HepG2 (cell line): ENCODE measurements around the gene NWD2. TPM values are rescaled to one million over a fixed set of nuclear protein-coding genes. Genes with fewer than 3 reads are reported as not detected.

Source experiments
- ATAC-seq: fragments of 200-7000 bp; cut with Tn5 transposase; 3 replicates; pipeline ENCODE4 v1.9.1; 2020; ENCODE audit warnings: mild to moderate bottlenecking, moderate library complexity
- BruUV-seq: library from RNA; stranded (reverse); fragments of 400-500 nt; replicated peaks from 2 replicates; lab custom pipeline; 2021; lab: Mats Ljungman, UMichigan
- CTCF ChIA-PET: fragments of 300-600 bp; formaldehyde crosslinking; extraction: SDS; loops from one replicate; lab custom pipeline; 2021; ENCODE audit warnings: low total read pairs, inconsistent platforms, low intra/inter-chr PET ratio; lab: Yijun Ruan, JAX
- POLR2A ChIA-PET: fragments of 350-600 bp; sonication (Branson Sonifier 250); formaldehyde crosslinking; loops from one replicate; lab custom pipeline; 2020; ENCODE audit warnings: antibody characterized with exemption, inconsistent platforms; lab: Yijun Ruan, JAX
- DNase-seq: peaks from one replicate; pipeline ENCODE4 v3.0.0-alpha.2; 2015; ENCODE audit warnings: low spot score
- FAIRE-seq: peaks from 3 replicates; lab custom pipeline; 2011; peaks lifted over from hg19 to GRCh38; lab: Jason Lieb, UNC
- H2AFZ ChIP-seq: one replicate; pipeline ENCODE4 v1.6.1; 2011; ENCODE audit warnings: low read length, inconsistent platforms
- H3K27ac ChIP-seq: fragments of 300-600 bp; 3 replicates; pipeline ENCODE4 v1.8.0; 2011; ENCODE audit warnings: mixed run types, mild to moderate bottlenecking, mixed read lengths, low read length, inconsistent platforms; ENCODE audit not compliant: insufficient read depth; ENCODE audit errors: extremely low read length
- H3K27me3 ChIP-seq, 2 experiments: fragments of 200-600 bp in 1 of 2; 2 replicates in 1 of 2; 3 replicates in 1 of 2; pipeline versions ENCODE4 v1.6.0 to v1.8.0; 2011; ENCODE audit warnings: low read length in 2 of 2, mild to moderate bottlenecking in 2 of 2, moderate library complexity in 2 of 2, inconsistent platforms in 1 of 2; ENCODE audit not compliant: insufficient read depth in 2 of 2, control insufficient read depth in 1 of 2
- H3K36me3 ChIP-seq, 2 experiments: fragments of 200-600 bp in 1 of 2; replicated peaks in 1 of 2; 2 replicates in 1 of 2; 3 replicates in 1 of 2; pipeline versions ENCODE4 v1.5.1 to v1.8.0; 2011; ENCODE audit warnings: low read length in 2 of 2, inconsistent platforms in 1 of 2; ENCODE audit not compliant: insufficient read depth in 2 of 2, control insufficient read depth in 1 of 2
- H3K4me1 ChIP-seq: 2 replicates; pipeline ENCODE4 v1.5.1; 2012; ENCODE audit warnings: low read length, inconsistent platforms; ENCODE audit not compliant: insufficient read depth
- H3K4me2 ChIP-seq: 2 replicates; pipeline ENCODE4 v1.6.0; 2011; ENCODE audit warnings: low read depth, low read length, inconsistent platforms
- H3K4me3 ChIP-seq, 3 experiments: fragments of 200-600 bp in 1 of 3; sonication (generic), shearing (Covaris generic) in 1 of 3; replicated peaks in 1 of 3; 2 replicates each; pipeline ENCODE4 v1.5.1; 2011 to 2016; ENCODE audit warnings: low read length in 3 of 3, inconsistent platforms in 2 of 3, low read depth in 2 of 3, mild to moderate bottlenecking in 2 of 3, control low read depth in 1 of 3, mixed read lengths in 1 of 3; ENCODE audit not compliant: insufficient read depth in 1 of 3
- H3K79me2 ChIP-seq: one replicate; pipeline ENCODE4 v1.6.1; 2011; ENCODE audit warnings: low read length, inconsistent platforms; ENCODE audit not compliant: insufficient read depth
- H3K9ac ChIP-seq: 2 replicates; pipeline ENCODE4 v1.6.0; 2011; ENCODE audit warnings: mild to moderate bottlenecking, low read depth, low read length, inconsistent platforms; ENCODE audit not compliant: insufficient read depth
- H3K9me3 ChIP-seq: 2 replicates; pipeline ENCODE4 v1.5.1; 2012; ENCODE audit warnings: mild to moderate bottlenecking, low read length
- H4K20me1 ChIP-seq: 2 replicates; pipeline ENCODE4 v1.6.0; 2011; ENCODE audit warnings: inconsistent platforms, mild to moderate bottlenecking, low read length, moderate library complexity; ENCODE audit not compliant: insufficient read depth
- CBX5 ChIP-seq: sonication (generic); formaldehyde crosslinking; IDR thresholded peaks from 2 replicates; pipeline ENCODE4 v1.4.0; 2020; ENCODE audit warnings: missing genetic modification reagents, borderline replicate concordance
- MZF1 ChIP-seq: sonication (generic); formaldehyde crosslinking; IDR thresholded peaks from 2 replicates; pipeline ENCODE4 v1.8.1; 2023; ENCODE audit warnings: mild to moderate bottlenecking, missing genetic modification reagents, borderline replicate concordance
- POLR2AphosphoS2 ChIP-seq: IDR thresholded peaks from 2 replicates; pipeline ENCODE4 v1.6.1; 2011; ENCODE audit warnings: low read depth, low read length, improper control_type of control experiment
- REL ChIP-seq: sonication (generic); formaldehyde crosslinking; conservative IDR thresholded peaks from 2 replicates; pipeline ENCODE4 v1.8.0; 2022; ENCODE audit warnings: mild to moderate bottlenecking, missing genetic modification reagents, moderate library complexity
- TMF1 ChIP-seq: sonication (generic); formaldehyde crosslinking; IDR thresholded peaks from 2 replicates; pipeline ENCODE4 v1.8.1; 2022; ENCODE audit warnings: low read depth, missing genetic modification reagents
- ZBTB3 ChIP-seq: sonication (generic); formaldehyde crosslinking; IDR thresholded peaks from 2 replicates; pipeline ENCODE4 v1.4.0; 2020; ENCODE audit warnings: low read depth, mild to moderate bottlenecking, moderate library complexity, missing genetic modification reagents, borderline replicate concordance
- ZNF20 ChIP-seq: sonication (generic); formaldehyde crosslinking; IDR thresholded peaks from 2 replicates; pipeline ENCODE4 v1.4.0; 2020; ENCODE audit warnings: mild to moderate bottlenecking, moderate library complexity, missing genetic modification reagents
- WGBS: methylation state at CpG from one replicate; pipeline ENCODE4 v1.1.6; 2017; ENCODE audit warnings: low lambda C conversion rate; 5-methylcytosine and 5-hydroxymethylcytosine counted together
- in situ Hi-C: cut with HindIII; loops from 2 replicates; pipeline ENCODE4 v1.10.0; 2017; ENCODE audit warnings: low pct_unique_long_range_greater_than_20kb; ENCODE audit not compliant: extremely low pct_ligation_motif_present
- intact Hi-C: fragments of 100-400 bp; cut with micrococcal nuclease; formaldehyde crosslinking; loops from one replicate; pipeline ENCODE4 v1.10.0; 2022; ENCODE audit not compliant: unreplicated experiment
- polyA plus RNA-seq, 8 experiments: library from polyadenylated mRNA; depleted of rRNA in 3 of 8; stranded (reverse) in 7 of 8; unstranded in 1 of 8; fragments of >200 nt; fragmentation: Illumina TruSeq in 4 of 8; extraction: Trizol in 4 of 8; gene quantifications; 2 replicates each; pipeline versions ENCODE4 v1.2.1 to v1.2.3, GENCODE V29; 2011 to 2016; ENCODE audit warnings: low read depth in 4 of 8, missing spikeins in 1 of 8, mixed read lengths in 1 of 8; ENCODE audit not compliant: insufficient read depth in 1 of 8
- total RNA-seq, 5 experiments: library from RNA; depleted of rRNA; stranded (reverse); fragments of >200 nt; fragmentation: Illumina TruSeq; extraction: Trizol; gene quantifications; 2 replicates each; pipeline ENCODE4 v1.2.3, GENCODE V29; 2016; ENCODE audit warnings: low read depth in 1 of 5
- TF ChIP-seq, protein P1 (sequence below): sonication (generic); formaldehyde crosslinking; IDR thresholded peaks from one replicate; pipeline ENCODE4 v1.5.1; 2020; ENCODE audit warnings: mild to moderate bottlenecking, missing genetic modification reagents; ENCODE audit errors: not compliant biosample characterization
- TF ChIP-seq, protein P2 (sequence below): fragments of 450-650 bp; IDR thresholded peaks from 2 replicates; pipeline ENCODE4 v1.6.1; 2017
- TF ChIP-seq, protein P3 (sequence below), 2 experiments: sonication (generic) in 1 of 2; formaldehyde crosslinking in 1 of 2; IDR thresholded peaks; 2 replicates each; pipeline versions ENCODE4 v1.5.1 to v1.6.1; 2011 to 2020; ENCODE audit warnings: borderline replicate concordance in 1 of 2, low read depth in 1 of 2, low read length in 1 of 2, mild to moderate bottlenecking in 1 of 2, missing genetic modification reagents in 1 of 2, moderate library complexity in 1 of 2

The NWD2 gene
- total and polyA plus RNA-seq, 2 of the 13 experiments (the other 11 are each of a cell fraction or from before 2014, with no cell fraction given): not detected

DNA sequence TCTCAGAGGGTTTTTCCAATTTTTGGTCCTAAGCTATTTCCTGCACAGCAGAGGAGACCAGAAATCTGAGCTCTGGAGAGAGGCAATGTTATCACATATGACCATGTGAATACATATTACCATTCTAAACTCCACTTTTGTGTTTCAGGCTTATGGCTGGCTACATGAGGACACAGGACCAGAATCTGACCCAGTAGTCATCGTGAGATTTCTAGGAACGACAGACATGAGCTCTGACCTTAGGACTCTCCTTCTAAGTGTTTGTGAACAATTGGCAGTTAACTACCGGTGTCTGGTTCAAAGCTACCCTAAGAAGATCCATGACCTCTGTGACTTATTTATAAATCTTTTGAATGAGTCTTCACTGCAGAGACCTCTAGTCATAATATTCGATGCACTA, 198.6 kb downstream of the NWD2 start:
- in situ Hi-C loops: no loop called here
- Histone ChIP-seq H3K27ac (no peak overlapping the region), H3K27me3 (no peaks in the 10 kb centered on the region; a peak in 1 of 5 replicates), H3K79me2 (no peaks in the 10 kb centered on the region), H4K20me1 (no peaks in the 10 kb centered on the region), H3K36me3 (no peaks in the 10 kb centered on the region), H3K9me3 (no peaks in the 10 kb centered on the region), H3K9ac (no peak overlapping the region), H3K4me1 (peaks cover 34% of the 10 kb centered on the region), H3K4me3 (no peak overlapping the region), H3K4me2 (no peak overlapping the region), H2AFZ (no peak overlapping the region)
- no peak for ATAC-seq
- POLR2A ChIA-PET: interaction anchor here (1.1 to 2.0 kb wide), 2 partner anchors 10 to 17 kb away, joined by 4 to 5 read pairs; a partner anchor contains a TSS
- no TSS peak for BruUV-seq
- FAIRE-seq: no peak
- CTCF ChIA-PET: no interaction called here
- intact Hi-C loops: no loop called here
- 0% methylated on average over 4 of the region's 4 CpGs for WGBS
- DNase-seq: no peak
- TF ChIP-seq MZF1 (CRISPR knock-in tag): no peak
- TF ChIP-seq, protein P1, sequence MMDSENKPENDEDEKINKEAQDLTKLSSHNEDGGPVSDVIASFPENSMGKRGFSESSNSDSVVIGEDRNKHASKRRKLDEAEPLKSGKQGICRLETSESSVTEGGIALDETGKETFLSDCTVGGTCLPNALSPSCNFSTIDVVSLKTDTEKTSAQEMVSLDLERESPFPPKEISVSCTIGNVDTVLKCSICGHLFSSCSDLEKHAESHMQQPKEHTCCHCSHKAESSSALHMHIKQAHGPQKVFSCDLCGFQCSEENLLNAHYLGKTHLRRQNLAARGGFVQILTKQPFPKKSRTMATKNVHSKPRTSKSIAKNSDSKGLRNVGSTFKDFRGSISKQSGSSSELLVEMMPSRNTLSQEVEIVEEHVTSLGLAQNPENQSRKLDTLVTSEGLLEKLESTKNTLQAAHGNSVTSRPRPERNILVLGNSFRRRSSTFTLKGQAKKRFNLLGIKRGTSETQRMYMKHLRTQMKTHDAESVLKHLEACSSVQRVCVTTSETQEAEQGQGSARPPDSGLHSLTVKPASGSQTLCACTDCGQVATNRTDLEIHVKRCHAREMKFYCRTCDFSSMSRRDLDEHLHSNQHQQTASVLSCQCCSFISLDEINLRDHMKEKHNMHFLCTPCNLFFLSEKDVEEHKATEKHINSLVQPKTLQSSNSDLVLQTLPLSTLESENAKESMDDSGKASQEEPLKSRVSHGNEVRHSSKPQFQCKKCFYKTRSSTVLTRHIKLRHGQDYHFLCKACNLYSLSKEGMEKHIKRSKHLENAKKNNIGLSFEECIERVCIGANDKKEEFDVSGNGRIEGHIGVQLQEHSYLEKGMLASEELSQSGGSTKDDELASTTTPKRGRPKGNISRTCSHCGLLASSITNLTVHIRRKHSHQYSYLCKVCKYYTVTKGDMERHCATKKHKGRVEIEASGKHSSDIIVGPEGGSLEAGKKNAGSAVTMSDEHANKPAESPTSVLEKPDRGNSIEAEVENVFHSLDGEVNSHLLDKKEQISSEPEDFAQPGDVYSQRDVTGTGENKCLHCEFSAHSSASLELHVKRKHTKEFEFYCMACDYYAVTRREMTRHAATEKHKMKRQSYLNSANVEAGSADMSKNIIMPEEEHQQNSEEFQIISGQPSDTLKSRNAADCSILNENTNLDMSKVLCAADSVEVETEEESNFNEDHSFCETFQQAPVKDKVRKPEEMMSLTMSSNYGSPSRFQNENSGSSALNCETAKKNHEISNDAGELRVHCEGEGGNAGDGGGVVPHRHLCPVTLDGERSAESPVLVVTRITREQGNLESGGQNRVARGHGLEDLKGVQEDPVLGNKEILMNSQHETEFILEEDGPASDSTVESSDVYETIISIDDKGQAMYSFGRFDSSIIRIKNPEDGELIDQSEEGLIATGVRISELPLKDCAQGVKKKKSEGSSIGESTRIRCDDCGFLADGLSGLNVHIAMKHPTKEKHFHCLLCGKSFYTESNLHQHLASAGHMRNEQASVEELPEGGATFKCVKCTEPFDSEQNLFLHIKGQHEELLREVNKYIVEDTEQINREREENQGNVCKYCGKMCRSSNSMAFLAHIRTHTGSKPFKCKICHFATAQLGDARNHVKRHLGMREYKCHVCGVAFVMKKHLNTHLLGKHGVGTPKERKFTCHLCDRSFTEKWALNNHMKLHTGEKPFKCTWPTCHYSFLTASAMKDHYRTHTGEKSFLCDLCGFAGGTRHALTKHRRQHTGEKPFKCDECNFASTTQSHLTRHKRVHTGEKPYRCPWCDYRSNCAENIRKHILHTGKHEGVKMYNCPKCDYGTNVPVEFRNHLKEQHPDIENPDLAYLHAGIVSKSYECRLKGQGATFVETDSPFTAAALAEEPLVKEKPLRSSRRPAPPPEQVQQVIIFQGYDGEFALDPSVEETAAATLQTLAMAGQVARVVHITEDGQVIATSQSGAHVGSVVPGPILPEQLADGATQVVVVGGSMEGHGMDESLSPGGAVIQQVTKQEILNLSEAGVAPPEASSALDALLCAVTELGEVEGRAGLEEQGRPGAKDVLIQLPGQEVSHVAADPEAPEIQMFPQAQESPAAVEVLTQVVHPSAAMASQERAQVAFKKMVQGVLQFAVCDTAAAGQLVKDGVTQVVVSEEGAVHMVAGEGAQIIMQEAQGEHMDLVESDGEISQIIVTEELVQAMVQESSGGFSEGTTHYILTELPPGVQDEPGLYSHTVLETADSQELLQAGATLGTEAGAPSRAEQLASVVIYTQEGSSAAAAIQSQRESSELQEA (CRISPR knock-in tag): no peak
- no peak for TF ChIP-seq REL (CRISPR knock-in tag)
- TF ChIP-seq, protein P2, sequence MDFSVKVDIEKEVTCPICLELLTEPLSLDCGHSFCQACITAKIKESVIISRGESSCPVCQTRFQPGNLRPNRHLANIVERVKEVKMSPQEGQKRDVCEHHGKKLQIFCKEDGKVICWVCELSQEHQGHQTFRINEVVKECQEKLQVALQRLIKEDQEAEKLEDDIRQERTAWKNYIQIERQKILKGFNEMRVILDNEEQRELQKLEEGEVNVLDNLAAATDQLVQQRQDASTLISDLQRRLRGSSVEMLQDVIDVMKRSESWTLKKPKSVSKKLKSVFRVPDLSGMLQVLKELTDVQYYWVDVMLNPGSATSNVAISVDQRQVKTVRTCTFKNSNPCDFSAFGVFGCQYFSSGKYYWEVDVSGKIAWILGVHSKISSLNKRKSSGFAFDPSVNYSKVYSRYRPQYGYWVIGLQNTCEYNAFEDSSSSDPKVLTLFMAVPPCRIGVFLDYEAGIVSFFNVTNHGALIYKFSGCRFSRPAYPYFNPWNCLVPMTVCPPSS: no peak
- TF ChIP-seq, protein P3, sequence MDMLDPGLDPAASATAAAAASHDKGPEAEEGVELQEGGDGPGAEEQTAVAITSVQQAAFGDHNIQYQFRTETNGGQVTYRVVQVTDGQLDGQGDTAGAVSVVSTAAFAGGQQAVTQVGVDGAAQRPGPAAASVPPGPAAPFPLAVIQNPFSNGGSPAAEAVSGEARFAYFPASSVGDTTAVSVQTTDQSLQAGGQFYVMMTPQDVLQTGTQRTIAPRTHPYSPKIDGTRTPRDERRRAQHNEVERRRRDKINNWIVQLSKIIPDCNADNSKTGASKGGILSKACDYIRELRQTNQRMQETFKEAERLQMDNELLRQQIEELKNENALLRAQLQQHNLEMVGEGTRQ (IDR thresholded peaks at IDR 0.05; ENCODE audit: low read depth, low read length): no peak
- TF ChIP-seq, protein P3 (CRISPR knock-in tag; IDR thresholded peaks at IDR 0.05; ENCODE audit: borderline replicate concordance): no peak
- no peak for TF ChIP-seq ZNF20 (CRISPR knock-in tag)
- TF ChIP-seq TMF1 (CRISPR knock-in tag): no peak
- TF ChIP-seq POLR2AphosphoS2: no peak
- no peak for TF ChIP-seq ZBTB3
- TF ChIP-seq CBX5 (CRISPR knock-in tag): no peak
